ENCODE measurements around the gene GSTM3. TPM values are rescaled to one million over a fixed set of nuclear protein-coding genes. Genes with fewer than 3 reads are reported as not detected.

GSTM3 gene
- total and polyA plus RNA-seq, 10 of the 15 experiments (the other 5 are each of a cell fraction or from before 2014, with no cell fraction given): not detected

- ChIA-PET POLR2A (interaction anchor here (0.9 kb wide), 1 partner anchor 201 kb away, joined by 3 read pairs; no protein-coding TSS in a partner anchor), SMC1A (ENCODE audit: uncharacterized antibody, unreplicated experiment) (interaction anchor here (1.3 to 23.1 kb wide), 3 partner anchors 9 to 200 kb away, joined by 3 to 431 read pairs (median 6); partner anchors contain the start of gene AHCYL1), RAD21 (ENCODE audit: unreplicated experiment) (interaction anchor here (1.0 to 14.8 kb wide), 4 partner anchors 9 to 229 kb away, joined by 3 to 390 read pairs (median 4); partner anchors contain the start of gene AHCYL1), CTCF (interaction anchor here (0.9 to 27.2 kb wide), 5 partner anchors 8 to 197 kb away, joined by 3 to 759 read pairs (median 3); partner anchors contain the start of gene AHCYL1)
- TF ChIP-seq WRNIP1 (IDR thresholded peaks at IDR 0.05; ENCODE audit: borderline replicate concordance, low read depth, low read length) (no peak), CEBPB (IDR thresholded peaks at IDR 0.05; ENCODE audit: borderline replicate concordance in 1 of 2, low read depth in 2 of 2, low read length in 2 of 2) (no peak), POLR2AphosphoS2 (IDR thresholded peaks at IDR 0.05; ENCODE audit: low read depth, low read length) (no peak), GABPA (IDR thresholded peaks at IDR 0.05; ENCODE audit: low read depth) (no peak), ZZZ3 (IDR thresholded peaks at IDR 0.05; ENCODE audit: control insufficient read depth, insufficient read length, low read depth) (no peak), BCL11A (IDR thresholded peaks at IDR 0.05; ENCODE audit: low read depth, low read length) (no peak), MEF2B (IDR thresholded peaks at IDR 0.05; ENCODE audit: partially characterized antibody, poor library complexity, severe bottlenecking) (no peak), BACH1 (IDR thresholded peaks at IDR 0.05; ENCODE audit: borderline replicate concordance) (no peak), E2F4 (IDR thresholded peaks at IDR 0.05; ENCODE audit: low read depth, low read length) (no peak), JUND (IDR thresholded peaks at IDR 0.05; ENCODE audit: low read depth, low read length) (no peak), STAT1 (conservative IDR thresholded peaks at IDR 0.05) (no peak), CBX3 (IDR thresholded peaks at IDR 0.05; ENCODE audit: borderline replicate concordance, low read depth) (no peak), SMC3 (IDR thresholded peaks at IDR 0.05; ENCODE audit: borderline replicate concordance, low read length) (no peak), CBFB (IDR thresholded peaks at IDR 0.05; ENCODE audit: low read depth) (no peak)
- TF ChIP-seq, protein P1, sequence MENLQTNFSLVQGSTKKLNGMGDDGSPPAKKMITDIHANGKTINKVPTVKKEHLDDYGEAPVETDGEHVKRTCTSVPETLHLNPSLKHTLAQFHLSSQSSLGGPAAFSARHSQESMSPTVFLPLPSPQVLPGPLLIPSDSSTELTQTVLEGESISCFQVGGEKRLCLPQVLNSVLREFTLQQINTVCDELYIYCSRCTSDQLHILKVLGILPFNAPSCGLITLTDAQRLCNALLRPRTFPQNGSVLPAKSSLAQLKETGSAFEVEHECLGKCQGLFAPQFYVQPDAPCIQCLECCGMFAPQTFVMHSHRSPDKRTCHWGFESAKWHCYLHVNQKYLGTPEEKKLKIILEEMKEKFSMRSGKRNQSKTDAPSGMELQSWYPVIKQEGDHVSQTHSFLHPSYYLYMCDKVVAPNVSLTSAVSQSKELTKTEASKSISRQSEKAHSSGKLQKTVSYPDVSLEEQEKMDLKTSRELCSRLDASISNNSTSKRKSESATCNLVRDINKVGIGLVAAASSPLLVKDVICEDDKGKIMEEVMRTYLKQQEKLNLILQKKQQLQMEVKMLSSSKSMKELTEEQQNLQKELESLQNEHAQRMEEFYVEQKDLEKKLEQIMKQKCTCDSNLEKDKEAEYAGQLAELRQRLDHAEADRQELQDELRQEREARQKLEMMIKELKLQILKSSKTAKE (IDR thresholded peaks at IDR 0.05; ENCODE audit: low read depth, poor library complexity, severe bottlenecking): no peak
- TF ChIP-seq, protein P2, sequence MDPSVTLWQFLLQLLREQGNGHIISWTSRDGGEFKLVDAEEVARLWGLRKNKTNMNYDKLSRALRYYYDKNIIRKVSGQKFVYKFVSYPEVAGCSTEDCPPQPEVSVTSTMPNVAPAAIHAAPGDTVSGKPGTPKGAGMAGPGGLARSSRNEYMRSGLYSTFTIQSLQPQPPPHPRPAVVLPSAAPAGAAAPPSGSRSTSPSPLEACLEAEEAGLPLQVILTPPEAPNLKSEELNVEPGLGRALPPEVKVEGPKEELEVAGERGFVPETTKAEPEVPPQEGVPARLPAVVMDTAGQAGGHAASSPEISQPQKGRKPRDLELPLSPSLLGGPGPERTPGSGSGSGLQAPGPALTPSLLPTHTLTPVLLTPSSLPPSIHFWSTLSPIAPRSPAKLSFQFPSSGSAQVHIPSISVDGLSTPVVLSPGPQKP (IDR thresholded peaks at IDR 0.05; ENCODE audit: low read depth, low read length): no peak
- H3K4me1 ChIP-seq (ENCODE audit: control insufficient read depth, insufficient read depth, low read length): no peaks in the 10 kb centered on the region
- 5% methylated on average over 1 of the region's 1 CpG for WGBS (ENCODE audit: insufficient coverage, insufficient replicate concordance, low lambda C conversion rate, missing lambda C conversion rate)
- BruUV-seq (replicated peaks): no TSS peak
- H3K27me3 ChIP-seq (replicated peaks in 1 of 2; ENCODE audit: control insufficient read depth in 2 of 2, insufficient read depth in 2 of 2, low read length in 1 of 2): no peaks in the 10 kb centered on the region; a peak in 1 of 4 replicates
- H3K79me2 ChIP-seq (ENCODE audit: control insufficient read depth, insufficient read depth, low read length): no peaks in the 10 kb centered on the region
- H3K9me3 ChIP-seq (replicated peaks; ENCODE audit: control insufficient read depth, insufficient read depth, low read length): peaks cover 5% of the 10 kb centered on the region
- H3K9ac ChIP-seq (ENCODE audit: control insufficient read depth, insufficient read depth, low read length): no peak overlapping the region
- no peaks in the 10 kb centered on the region for H3K36me3 ChIP-seq (ENCODE audit: control insufficient read depth in 2 of 2, insufficient read depth in 2 of 2, low read length in 1 of 2)
- no peak for FAIRE-seq
- no peak overlapping the region for H2AFZ ChIP-seq (ENCODE audit: control insufficient read depth, low read depth, low read length)
- no peak for DNase-seq (ENCODE audit: low read depth, low spot score)
- no peak overlapping the region for H3K4me2 ChIP-seq (ENCODE audit: control insufficient read depth, insufficient read depth)
- ATAC-seq: no peak
- intact Hi-C loops (cut with micrococcal nuclease; ENCODE audit: unreplicated experiment) (no loop called here), in situ Hi-C loops (cut with MboI) (no loop called here)
- no peak overlapping the region for H3K4me3 ChIP-seq
- H3K27ac ChIP-seq (ENCODE audit: control insufficient read depth, insufficient read depth): no peak overlapping the region
- H4K20me1 ChIP-seq (ENCODE audit: control insufficient read depth, insufficient read depth): no peaks in the 10 kb centered on the region
Measured at GRCh38 chr1:109782514-109782913, 41.7 kb upstream of the GSTM3 start.

All from GM12878 (cell line).